ENCODE measurements around the gene FER. TPM values are rescaled to one million over a fixed set of nuclear protein-coding genes. Genes with fewer than 3 reads are reported as not detected.

FER gene
- total and polyA plus RNA-seq, 9 of the 15 experiments (the other 6 are each of a cell fraction or from before 2014, with no cell fraction given), result 6.7 to 18.2 (median 8.9) TPM

DNA sequence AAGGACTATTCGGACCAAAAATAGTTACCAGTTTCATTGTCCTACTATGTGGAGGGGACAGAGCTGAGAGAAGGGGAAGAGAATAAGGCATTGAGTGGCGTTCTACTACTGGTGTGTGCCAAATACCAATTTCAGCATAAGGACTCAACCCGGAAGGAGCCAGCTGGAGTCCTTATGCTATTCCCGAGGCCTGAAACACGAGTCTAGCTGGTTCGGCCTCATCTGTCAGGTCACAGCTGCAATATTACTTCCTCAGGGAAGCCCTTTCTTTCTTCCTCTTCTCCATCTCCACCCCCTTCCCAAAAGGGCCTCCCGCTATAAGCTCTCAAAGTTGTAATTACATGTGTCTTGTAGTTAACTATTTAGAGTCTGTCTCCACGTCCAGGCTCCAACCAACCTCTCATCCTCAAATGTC is 20.5 kb upstream of the FER start (continued):
- TF ChIP-seq FOS (IDR thresholded peaks at IDR 0.05; ENCODE audit: extremely low read depth, insufficient read length) (no peak), BACH1 (tag; IDR thresholded peaks at IDR 0.05) (peak; percentile 18; the same call in 1 of the 2 replicates), PRPF4 (IDR thresholded peaks at IDR 0.05; ENCODE audit: insufficient read depth, low read depth, low read length, poor library complexity, severe bottlenecking) (no peak), HDAC8 (tag; IDR thresholded peaks at IDR 0.05) (no peak), NCOA1 (IDR thresholded peaks at IDR 0.05; ENCODE audit: low read depth) (peak; percentile 36; the same call in 1 of the 2 replicates), ZBED1 (IDR thresholded peaks at IDR 0.05) (no peak)
- TF ChIP-seq, protein P1, sequence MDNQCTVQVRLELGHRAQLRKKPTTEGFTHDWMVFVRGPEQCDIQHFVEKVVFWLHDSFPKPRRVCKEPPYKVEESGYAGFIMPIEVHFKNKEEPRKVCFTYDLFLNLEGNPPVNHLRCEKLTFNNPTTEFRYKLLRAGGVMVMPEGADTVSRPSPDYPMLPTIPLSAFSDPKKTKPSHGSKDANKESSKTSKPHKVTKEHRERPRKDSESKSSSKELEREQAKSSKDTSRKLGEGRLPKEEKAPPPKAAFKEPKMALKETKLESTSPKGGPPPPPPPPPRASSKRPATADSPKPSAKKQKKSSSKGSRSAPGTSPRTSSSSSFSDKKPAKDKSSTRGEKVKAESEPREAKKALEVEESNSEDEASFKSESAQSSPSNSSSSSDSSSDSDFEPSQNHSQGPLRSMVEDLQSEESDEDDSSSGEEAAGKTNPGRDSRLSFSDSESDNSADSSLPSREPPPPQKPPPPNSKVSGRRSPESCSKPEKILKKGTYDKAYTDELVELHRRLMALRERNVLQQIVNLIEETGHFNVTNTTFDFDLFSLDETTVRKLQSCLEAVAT (IDR thresholded peaks at IDR 0.05), result peak; percentile 7 to 19; a peak in 1 of 4 replicates

DNA sequence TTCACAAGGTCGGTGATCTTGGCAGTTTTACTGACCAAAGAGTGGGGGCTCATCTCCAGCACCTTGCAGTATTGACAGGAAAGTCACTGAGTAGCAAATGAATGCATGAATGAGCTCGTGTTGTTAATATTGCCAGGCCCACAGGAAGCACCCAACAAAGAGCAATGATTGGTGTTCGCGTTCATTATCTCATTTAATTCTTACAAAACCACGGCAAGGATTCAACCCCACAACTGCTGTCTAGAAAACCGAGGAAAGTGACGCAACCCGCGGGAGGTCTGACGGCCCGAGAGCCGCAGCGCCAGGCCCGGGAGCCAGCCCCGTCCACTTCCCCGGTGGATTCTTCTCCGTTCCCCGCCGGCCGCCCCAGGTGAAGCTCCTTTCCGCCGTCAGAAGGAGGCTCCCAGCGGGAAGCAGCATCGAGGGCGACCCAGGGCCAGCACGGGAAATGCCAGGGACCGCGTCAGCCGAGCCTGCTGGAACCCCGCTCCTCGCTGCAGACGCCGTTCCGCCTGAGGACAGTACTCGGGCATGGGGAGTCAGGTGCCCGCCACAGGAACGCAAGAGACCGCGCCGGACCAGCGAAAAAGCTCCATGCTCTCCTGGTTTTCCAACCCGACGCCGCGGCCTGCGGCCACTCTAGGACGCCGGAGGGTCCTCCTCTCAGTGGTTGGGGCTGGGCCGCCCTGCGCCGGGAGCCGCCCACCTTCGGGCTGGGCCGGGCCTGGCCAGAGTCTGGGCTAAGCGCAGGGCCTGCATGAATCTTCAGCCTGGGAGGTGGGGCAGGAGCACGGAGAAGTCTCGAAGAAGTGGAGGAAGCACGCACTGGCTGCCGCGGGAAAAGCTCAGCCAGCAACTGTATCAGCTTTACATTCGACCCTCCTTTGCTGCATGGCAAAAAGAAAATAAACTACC is 19.8 kb upstream of the FER start:
- POLR2A ChIA-PET, result interaction anchor here (0.5 to 5.3 kb wide), 15 partner anchors 9 to 962 kb away, joined by 3 to 49 read pairs (median 4); partner anchors contain the start of genes FER and MAN2A1
- BruUV-seq (replicated peaks), result TSS peak; percentile 87
- Histone ChIP-seq H3K36me3 (ENCODE audit: control insufficient read depth, insufficient read depth, low read length) (no peaks in the 10 kb centered on the region), H3K4me2 (ENCODE audit: insufficient read depth, low read length) (peak overlapping the region; percentile 97), H3K27me3 (ENCODE audit: control insufficient read depth in 2 of 2, insufficient read depth in 2 of 2, low read length in 2 of 2) (no peaks in the 10 kb centered on the region), H3K9me1 (ENCODE audit: control insufficient read depth, insufficient read depth, low read length) (no peaks in the 10 kb centered on the region), H3K79me2 (ENCODE audit: control insufficient read depth, insufficient read depth, low read length) (peaks cover 20% of the 10 kb centered on the region), H3K9ac (ENCODE audit: insufficient read depth in 1 of 2, low read depth in 2 of 2, low read length in 2 of 2) (peak overlapping the region; percentile 96 to 99), H3K4me3 (peak overlapping the region; percentile 56), H3K4me1 (replicated peaks in 1 of 2; ENCODE audit: control insufficient read depth in 2 of 2, insufficient read depth in 2 of 2, low read length in 2 of 2) (peaks cover 0 to 8% of the 10 kb centered on the region in 2 experiments; a peak in 2 of 5 replicates), H2AFZ (ENCODE audit: low read depth, low read length) (peak overlapping the region; percentile 98), H3K27ac (ENCODE audit: extremely low read depth, low read depth, low read length) (peak overlapping the region; percentile 90), H3K9me3 (replicated peaks; ENCODE audit: control insufficient read depth, insufficient read depth, low read depth, low read length) (no peaks in the 10 kb centered on the region), H4K20me1 (replicated peaks; ENCODE audit: control insufficient read depth, insufficient read depth, low read length) (no peaks in the 10 kb centered on the region)
- under 1% methylated on average over 50 of the region's 61 CpGs for WGBS (ENCODE audit: insufficient coverage, low coverage, missing lambda C conversion rate)
- CTCF ChIA-PET (ENCODE audit: low intra/inter-chr PET ratio), result interaction anchor here (0.7 kb wide), 1 partner anchor 22 kb away, joined by 4 read pairs; no protein-coding TSS in a partner anchor
- DNase-seq (ENCODE audit: extremely low read depth in 1 of 4, low spot score in 3 of 4), result peak; percentile 91 to 95 (median 93)
- FAIRE-seq, result peak; percentile 87
- in situ Hi-C loops (cut with MboI) (no loop called here), intact Hi-C loops (cut with micrococcal nuclease) (loop anchor here (1.0 to 10.0 kb wide), 3 partner anchors 20 to 684 kb away; partner anchors contain the start of gene FBXL17)
- peak; percentile 98 for ATAC-seq
- TF ChIP-seq ZKSCAN8 (CRISPR knock-in tag; IDR thresholded peaks at IDR 0.05), result no peak
- TF ChIP-seq SUPT5H (IDR thresholded peaks at IDR 0.05), result peak; percentile 90
- TF ChIP-seq, protein P2, sequence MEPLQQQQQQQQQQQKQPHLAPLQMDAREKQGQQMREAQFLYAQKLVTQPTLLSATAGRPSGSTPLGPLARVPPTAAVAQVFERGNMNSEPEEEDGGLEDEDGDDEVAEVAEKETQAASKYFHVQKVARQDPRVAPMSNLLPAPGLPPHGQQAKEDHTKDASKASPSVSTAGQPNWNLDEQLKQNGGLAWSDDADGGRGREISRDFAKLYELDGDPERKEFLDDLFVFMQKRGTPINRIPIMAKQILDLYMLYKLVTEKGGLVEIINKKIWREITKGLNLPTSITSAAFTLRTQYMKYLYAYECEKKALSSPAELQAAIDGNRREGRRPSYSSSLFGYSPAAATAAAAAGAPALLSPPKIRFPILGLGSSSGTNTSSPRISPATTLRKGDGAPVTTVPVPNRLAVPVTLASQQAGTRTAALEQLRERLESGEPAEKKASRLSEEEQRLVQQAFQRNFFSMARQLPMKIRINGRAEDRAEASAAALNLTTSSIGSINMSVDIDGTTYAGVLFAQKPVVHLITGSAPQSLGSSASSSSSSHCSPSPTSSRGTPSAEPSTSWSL (CRISPR knock-in tag; IDR thresholded peaks at IDR 0.05; ENCODE audit: borderline replicate concordance), result no peak
- no peak; the same call in 1 of the 2 replicates for TF ChIP-seq ZNF644 (tag; IDR thresholded peaks at IDR 0.05; ENCODE audit: low read depth)
- TF ChIP-seq BMI1 (IDR thresholded peaks at IDR 0.05; ENCODE audit: low read length), result no peak
- no peak for TF ChIP-seq THRAP3 (IDR thresholded peaks at IDR 0.05; ENCODE audit: borderline replicate concordance)
- TF ChIP-seq GTF2A2 (tag; IDR thresholded peaks at IDR 0.05), result no peak
- TF ChIP-seq, protein P3, sequence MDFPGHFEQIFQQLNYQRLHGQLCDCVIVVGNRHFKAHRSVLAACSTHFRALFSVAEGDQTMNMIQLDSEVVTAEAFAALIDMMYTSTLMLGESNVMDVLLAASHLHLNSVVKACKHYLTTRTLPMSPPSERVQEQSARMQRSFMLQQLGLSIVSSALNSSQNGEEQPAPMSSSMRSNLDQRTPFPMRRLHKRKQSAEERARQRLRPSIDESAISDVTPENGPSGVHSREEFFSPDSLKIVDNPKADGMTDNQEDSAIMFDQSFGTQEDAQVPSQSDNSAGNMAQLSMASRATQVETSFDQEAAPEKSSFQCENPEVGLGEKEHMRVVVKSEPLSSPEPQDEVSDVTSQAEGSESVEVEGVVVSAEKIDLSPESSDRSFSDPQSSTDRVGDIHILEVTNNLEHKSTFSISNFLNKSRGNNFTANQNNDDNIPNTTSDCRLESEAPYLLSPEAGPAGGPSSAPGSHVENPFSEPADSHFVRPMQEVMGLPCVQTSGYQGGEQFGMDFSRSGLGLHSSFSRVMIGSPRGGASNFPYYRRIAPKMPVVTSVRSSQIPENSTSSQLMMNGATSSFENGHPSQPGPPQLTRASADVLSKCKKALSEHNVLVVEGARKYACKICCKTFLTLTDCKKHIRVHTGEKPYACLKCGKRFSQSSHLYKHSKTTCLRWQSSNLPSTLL (IDR thresholded peaks at IDR 0.05), result no peak
